Activated B cell treated with CpG ODN at 0.5 μM for 24 hours (primary cell): Measurements from ENCODE around the gene TMEM200C. TPM values are rescaled to one million over a fixed set of nuclear protein-coding genes. Genes with fewer than 3 reads are reported as not detected.

Experiments
- ATAC-seq: fragments of 200-7000 bp; cut with Tn5 transposase; one replicate; pipeline ENCODE4 v1.10.0; 2021; ENCODE audit warnings: low read depth, mild to moderate bottlenecking, moderate library complexity
- CTCF ChIA-PET: fragments of 350-600 bp; sonication (Branson Sonifier 250); formaldehyde crosslinking; loops from one replicate; lab custom pipeline; 2021; ENCODE audit warnings: antibody characterized with exemption; lab: Charles Lee
- POLR2A ChIA-PET: fragments of 350-600 bp; sonication (Branson Sonifier 250); formaldehyde crosslinking; loops from one replicate; lab custom pipeline; 2021; ENCODE audit warnings: antibody characterized with exemption; lab: Charles Lee
- DNase-seq: peaks from one replicate; pipeline ENCODE4 v3.0.0; 2022
- H3K27ac Mint-ChIP-seq: one replicate; pipeline ENCODE4 v1.8.0; 2020; ENCODE audit warnings: mixed read lengths
- H3K27me3 Mint-ChIP-seq: one replicate; pipeline ENCODE4 v1.8.0; 2021; ENCODE audit warnings: mixed read lengths
- H3K36me3 Mint-ChIP-seq: one replicate; pipeline ENCODE4 v1.8.0; 2021; ENCODE audit warnings: low read depth, mixed read lengths
- H3K4me1 Mint-ChIP-seq: one replicate; pipeline ENCODE4 v1.8.0; 2021; ENCODE audit warnings: mixed read lengths
- H3K4me3 Mint-ChIP-seq: one replicate; pipeline ENCODE4 v1.8.0; 2020; ENCODE audit warnings: mild to moderate bottlenecking, mixed read lengths
- H3K9me3 Mint-ChIP-seq: one replicate; pipeline ENCODE4 v1.8.0; 2020; ENCODE audit warnings: mixed read lengths
- CTCF ChIP-seq: fragments of 200-600 bp; IDR thresholded peaks from one replicate; pipeline ENCODE4 v1.8.0; 2022; ENCODE audit warnings: antibody characterized with exemption, mild to moderate bottlenecking
- intact Hi-C: fragments of 100-400 bp; cut with micrococcal nuclease; formaldehyde crosslinking; loops from one replicate; pipeline ENCODE4 v1.15.1; 2024
- total RNA-seq: library from RNA; stranded (reverse); gene quantifications from 2 replicates; pipeline ENCODE4 v1.2.3, GENCODE V29; 2022

TMEM200C gene
- total RNA-seq, 1 donor from 2014 or later, result not detected

- peak overlapping the region; percentile 28 for H3K4me3 Mint-ChIP-seq
- POLR2A ChIA-PET, result no interaction called here
These were observed 1.2 kb downstream of the TMEM200C start for GRCh38 chr18:5893956-5894610.

DNA sequence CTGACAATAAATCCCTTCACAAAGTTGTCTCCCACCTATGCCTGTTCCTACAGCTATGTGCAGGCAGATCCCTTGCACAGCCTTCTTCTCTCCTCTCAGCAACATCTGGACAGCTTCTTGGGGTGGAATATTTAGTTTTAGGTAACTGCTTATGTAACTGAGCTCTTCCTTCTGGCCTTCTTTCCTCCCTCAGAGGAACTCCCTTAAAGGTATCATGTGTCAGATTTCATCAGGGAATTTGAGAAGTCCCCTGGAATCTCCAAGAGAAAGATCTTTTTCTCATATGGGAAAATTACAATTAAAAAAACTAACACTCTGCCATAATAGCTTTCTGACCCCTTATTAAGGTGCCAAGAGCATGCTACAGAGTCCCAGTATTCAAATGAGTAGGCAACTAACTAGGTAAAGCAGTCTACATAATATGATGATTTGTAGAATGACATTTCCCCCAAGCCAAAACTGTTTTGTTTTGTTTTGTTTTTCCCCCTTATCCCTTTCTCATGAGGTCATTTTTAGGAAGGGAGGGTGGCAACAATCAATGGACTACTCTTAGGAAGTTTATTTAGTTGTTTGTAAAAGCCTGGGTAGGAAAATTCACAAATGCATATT lies 2.4 kb downstream of the TMEM200C start:
- ChIA-PET CTCF (no interaction called here), POLR2A (no interaction called here)
- no peak for TF ChIP-seq CTCF
- ATAC-seq (no peak), DNase-seq (no peak)
- peaks cover 21% of the 10 kb centered on the region for H3K4me1 Mint-ChIP-seq
- H3K36me3 Mint-ChIP-seq, result no peaks in the 10 kb centered on the region
- H3K9me3 Mint-ChIP-seq, result no peaks in the 10 kb centered on the region
- H3K4me3 Mint-ChIP-seq, result no peak overlapping the region
- H3K27me3 Mint-ChIP-seq, result peaks cover 46% of the 10 kb centered on the region
- H3K27ac Mint-ChIP-seq, result no peak overlapping the region
- intact Hi-C loops, result loop anchor here (10.0 kb wide), 1 partner anchor 112 kb away; no protein-coding TSS in a partner anchor

More at GRCh38 chr18:5893956-5894610, 1.2 kb downstream of the TMEM200C start:
- intact Hi-C loops, result loop anchor here (10.0 kb wide), 1 partner anchor 111 kb away; no protein-coding TSS in a partner anchor
- Mint-ChIP-seq H3K27ac (no peak overlapping the region), H3K36me3 (no peaks in the 10 kb centered on the region), H3K27me3 (peaks cover 47% of the 10 kb centered on the region), H3K9me3 (no peaks in the 10 kb centered on the region), H3K4me1 (peaks cover 21% of the 10 kb centered on the region)
- CTCF ChIA-PET, result no interaction called here
- DNase-seq (no peak), ATAC-seq (no peak)
- no peak for TF ChIP-seq CTCF

GRCh38 chr18:5891854-5892215 lies 3.5 kb downstream of the TMEM200C start:
- Mint-ChIP-seq H3K4me3 (no peak overlapping the region), H3K9me3 (no peaks in the 10 kb centered on the region), H3K27me3 (peaks cover 50% of the 10 kb centered on the region), H3K36me3 (no peaks in the 10 kb centered on the region), H3K4me1 (peaks cover 21% of the 10 kb centered on the region), H3K27ac (no peak overlapping the region)
- TF ChIP-seq CTCF, result no peak
- DNase-seq (no peak), ATAC-seq (no peak)
- intact Hi-C loops, result loop anchor here (10.0 kb wide), 1 partner anchor 113 kb away; no protein-coding TSS in a partner anchor
- ChIA-PET POLR2A (no interaction called here), CTCF (interaction anchor here (1.5 kb wide), 1 partner anchor 12 kb away, joined by 3 read pairs; no protein-coding TSS in a partner anchor)

- intact Hi-C loops, result loop anchor here (10.0 kb wide), 1 partner anchor 113 kb away; no protein-coding TSS in a partner anchor
- POLR2A ChIA-PET, result no interaction called here
- ATAC-seq, result no peak
These were observed 4.0 kb downstream of the TMEM200C start for GRCh38 chr18:5891184-5891853.

More at GRCh38 chr18:5891184-5891853, 4.0 kb downstream of the TMEM200C start:
- H3K4me1 Mint-ChIP-seq, result peaks cover 19% of the 10 kb centered on the region
- H3K9me3 Mint-ChIP-seq, result no peaks in the 10 kb centered on the region
- no peak overlapping the region for H3K27ac Mint-ChIP-seq
- no peak for TF ChIP-seq CTCF
- H3K4me3 Mint-ChIP-seq, result peak overlapping the region; percentile 38
- CTCF ChIA-PET, result interaction anchor here (0.8 to 1.5 kb wide), 3 partner anchors 12 to 23 kb away, joined by 3 read pairs; no protein-coding TSS in a partner anchor
- H3K27me3 Mint-ChIP-seq, result peaks cover 47% of the 10 kb centered on the region
- H3K36me3 Mint-ChIP-seq, result no peaks in the 10 kb centered on the region
- no peak for DNase-seq
